Neutrophil (primary cell): ENCODE data around the gene CENPF.

Experiments
- H3K27ac ChIP-seq: fragments of 200-600 bp; sonication (generic); 2 replicates; pipeline ENCODE4 v1.5.1; 2016; ENCODE audit warnings: mild to moderate bottlenecking, moderate library complexity
- H3K27me3 ChIP-seq: fragments of 200-600 bp; sonication (generic); 2 replicates; pipeline ENCODE4 v1.6.0; 2016; ENCODE audit warnings: mild to moderate bottlenecking
- H3K36me3 ChIP-seq: fragments of 200-600 bp; sonication (generic); 2 replicates; pipeline ENCODE4 v1.5.1; 2017
- H3K4me1 ChIP-seq, 2 experiments: fragments of 200-600 bp in 1 of 2; sonication (generic) in 1 of 2; 1 replicate in 1 of 2; 2 replicates in 1 of 2; pipeline versions ENCODE4 v1.5.1 to v1.6.1; 2013 to 2016; ENCODE audit warnings: low read depth in 1 of 2, low read length in 1 of 2, mild to moderate bottlenecking in 1 of 2, moderate library complexity in 1 of 2; ENCODE audit not compliant: control insufficient read depth in 1 of 2, insufficient read depth in 1 of 2
- H3K4me3 ChIP-seq, 2 experiments: fragments of 200-600 bp in 1 of 2; sonication (generic) in 1 of 2; 1 replicate in 1 of 2; 2 replicates in 1 of 2; pipeline ENCODE4 v1.5.1; 2013 to 2016; ENCODE audit warnings: low read depth in 1 of 2, low read length in 1 of 2, mild to moderate bottlenecking in 1 of 2, moderate library complexity in 1 of 2
- H3K9me3 ChIP-seq: fragments of 200-600 bp; sonication (generic); 2 replicates; pipeline ENCODE4 v1.5.1; 2016
- CTCF ChIP-seq: fragments of 200-600 bp; sonication (generic); IDR thresholded peaks from 2 replicates; pipeline ENCODE4 v1.5.1; 2016; ENCODE audit warnings: antibody characterized with exemption

The CENPF gene

GRCh38 chr1:214632091-214632490, 29.1 kb downstream of the CENPF start:
- H3K27me3 ChIP-seq: no peaks in the 10 kb centered on the region
- no peaks in the 10 kb centered on the region for H3K9me3 ChIP-seq
- TF ChIP-seq CTCF: no peak
- no peaks in the 10 kb centered on the region for H3K4me1 ChIP-seq
- H3K4me3 ChIP-seq: no peak overlapping the region
- H3K36me3 ChIP-seq: peaks cover 76% of the 10 kb centered on the region
- no peak overlapping the region for H3K27ac ChIP-seq

GRCh38 chr1:214633686-214634085, 30.7 kb downstream of the CENPF start:
- Histone ChIP-seq H3K4me1 (no peaks in the 10 kb centered on the region), H3K27me3 (no peaks in the 10 kb centered on the region), H3K27ac (no peak overlapping the region), H3K36me3 (peaks cover 88% of the 10 kb centered on the region), H3K9me3 (no peaks in the 10 kb centered on the region), H3K4me3 (no peak overlapping the region)
- TF ChIP-seq CTCF: no peak

- TF ChIP-seq CTCF: no peak
- H3K27ac ChIP-seq: no peak overlapping the region
- H3K27me3 ChIP-seq: no peaks in the 10 kb centered on the region
- H3K36me3 ChIP-seq: peaks cover 94% of the 10 kb centered on the region
- H3K9me3 ChIP-seq: no peaks in the 10 kb centered on the region
- H3K4me1 ChIP-seq: no peaks in the 10 kb centered on the region
- no peak overlapping the region for H3K4me3 ChIP-seq
Measured at GRCh38 chr1:214634267-214634666, 31.3 kb downstream of the CENPF start.

- H3K27ac ChIP-seq: no peak overlapping the region
- H3K27me3 ChIP-seq: no peaks in the 10 kb centered on the region
- no peak for TF ChIP-seq CTCF
- no peaks in the 10 kb centered on the region for H3K4me1 ChIP-seq
- peaks cover 94% of the 10 kb centered on the region for H3K36me3 ChIP-seq
- no peaks in the 10 kb centered on the region for H3K9me3 ChIP-seq
- H3K4me3 ChIP-seq: no peak overlapping the region
Measured at GRCh38 chr1:214635086-214635485, 32.1 kb downstream of the CENPF start.

GRCh38 chr1:214635506-214635905, 32.5 kb downstream of the CENPF start:
- Histone ChIP-seq H3K4me1 (no peaks in the 10 kb centered on the region), H3K27ac (no peak overlapping the region), H3K4me3 (no peak overlapping the region), H3K27me3 (no peaks in the 10 kb centered on the region), H3K9me3 (no peaks in the 10 kb centered on the region), H3K36me3 (peaks cover 93% of the 10 kb centered on the region)
- TF ChIP-seq CTCF: no peak

DNA sequence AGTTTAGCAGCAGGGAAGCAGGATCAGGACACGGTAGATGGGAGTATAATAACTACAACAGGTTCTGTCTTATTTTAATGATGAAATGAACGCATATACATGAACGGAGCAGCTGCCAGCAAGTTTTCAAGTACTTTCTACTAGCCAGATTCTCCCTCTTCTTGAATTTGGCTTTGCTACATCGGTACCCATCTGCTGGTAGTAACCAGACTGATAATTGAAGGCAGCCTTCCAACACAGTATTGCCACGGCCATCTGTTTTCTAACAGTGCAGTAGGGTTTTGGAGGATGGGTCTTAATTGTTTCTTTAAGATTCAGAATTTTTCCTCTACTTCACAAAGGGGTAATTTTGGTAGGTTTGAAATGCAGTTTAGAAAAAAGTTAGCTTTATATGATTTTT, 33.4 kb downstream of the CENPF start:
- Histone ChIP-seq H3K36me3 (peaks cover 87% of the 10 kb centered on the region), H3K4me3 (no peak overlapping the region), H3K27ac (no peak overlapping the region), H3K9me3 (no peaks in the 10 kb centered on the region), H3K27me3 (no peaks in the 10 kb centered on the region), H3K4me1 (no peaks in the 10 kb centered on the region)
- TF ChIP-seq CTCF: no peak
